OCI-LY7 (cell line): Measurements from ENCODE around the gene TRABD2B. TPM values are rescaled to one million over a fixed set of nuclear protein-coding genes. Genes with fewer than 3 reads are reported as not detected.

Experiments
- BruUV-seq: library from RNA; stranded (reverse); fragments of 400-500 nt; replicated peaks from 2 replicates; lab custom pipeline; 2021; lab: Mats Ljungman, UMichigan
- CTCF ChIA-PET: fragments of 300-600 bp; sonication (Branson Sonifier 250); formaldehyde crosslinking; loops from one replicate; lab custom pipeline; 2022; ENCODE audit warnings: antibody characterized with exemption; ENCODE audit not compliant: unreplicated experiment; lab: Charles Lee
- POLR2A ChIA-PET: fragments of 300-600 bp; sonication (Branson Sonifier 250); formaldehyde crosslinking; loops from one replicate; lab custom pipeline; 2022; ENCODE audit warnings: antibody characterized with exemption; lab: Charles Lee
- DNase-seq: peaks from one replicate; pipeline ENCODE4 v3.0.0-alpha.2; 2015; ENCODE audit warnings: low spot score
- H2AFZ ChIP-seq: fragments of 200-600 bp; sonication (generic), shearing (Covaris generic); 2 replicates; pipeline ENCODE4 v1.6.1; 2014; ENCODE audit warnings: mild to moderate bottlenecking, antibody characterized with exemption, low read length, moderate library complexity
- H3K27ac ChIP-seq: fragments of 200-600 bp; sonication (generic); 2 replicates; pipeline ENCODE4 v1.5.1; 2014; ENCODE audit warnings: mixed run types, low read depth, mild to moderate bottlenecking, moderate library complexity, low read length, inconsistent platforms; ENCODE audit not compliant: poor library complexity, severe bottlenecking
- H3K36me3 ChIP-seq: fragments of 200-600 bp; sonication (generic); 2 replicates; pipeline ENCODE4 v1.6.1; 2014; ENCODE audit warnings: mild to moderate bottlenecking, antibody characterized with exemption, low read length, moderate library complexity, mixed read lengths; ENCODE audit not compliant: insufficient read depth
- H3K4me1 ChIP-seq: fragments of 200-600 bp; sonication (generic); 2 replicates; pipeline ENCODE4 v1.5.1; 2014; ENCODE audit warnings: mild to moderate bottlenecking, low read length; ENCODE audit not compliant: insufficient read depth, poor library complexity, severe bottlenecking
- H3K4me2 ChIP-seq: fragments of 200-600 bp; sonication (generic); 2 replicates; pipeline ENCODE4 v1.6.1; 2014; ENCODE audit warnings: mild to moderate bottlenecking, low read length
- H3K4me3 ChIP-seq: fragments of 200-600 bp; sonication (generic); 2 replicates; pipeline ENCODE4 v1.5.1; 2014; ENCODE audit warnings: mild to moderate bottlenecking, low read depth, low read length; ENCODE audit not compliant: poor library complexity, severe bottlenecking
- H3K79me2 ChIP-seq: fragments of 200-600 bp; sonication (generic); 2 replicates; pipeline ENCODE4 v1.6.1; 2016; ENCODE audit warnings: low read depth, mild to moderate bottlenecking, low read length, moderate library complexity, mixed read lengths; ENCODE audit not compliant: insufficient read depth
- H3K9me2 ChIP-seq: fragments of 200-600 bp; sonication (generic); 2 replicates; pipeline ENCODE4 v1.6.1; 2016; ENCODE audit warnings: mild to moderate bottlenecking, low read length, mixed read lengths; ENCODE audit not compliant: insufficient read depth
- H3K9me3 ChIP-seq: fragments of 200-600 bp; sonication (generic); 2 replicates; pipeline ENCODE4 v1.6.1; 2014; ENCODE audit warnings: mild to moderate bottlenecking, mixed run types, low read length, mixed read lengths
- H4K20me1 ChIP-seq: fragments of 200-600 bp; sonication (generic); 2 replicates; pipeline ENCODE4 v1.6.1; 2014; ENCODE audit warnings: mild to moderate bottlenecking, antibody characterized with exemption, low read length, moderate library complexity, mixed read lengths; ENCODE audit not compliant: insufficient read depth
- EZH2phosphoT487 ChIP-seq: fragments of 200-600 bp; sonication (generic); IDR thresholded peaks from 2 replicates; pipeline ENCODE4 v1.6.1; 2018; ENCODE audit warnings: low read depth, borderline replicate concordance, mild to moderate bottlenecking, mixed run types, antibody characterized with exemption, low read length, moderate library complexity, mixed read lengths
- intact Hi-C: fragments of 100-400 bp; cut with micrococcal nuclease; formaldehyde crosslinking; loops from one replicate; pipeline ENCODE4 v1.10.0; 2022; ENCODE audit not compliant: unreplicated experiment
- total RNA-seq, 2 experiments: library from RNA; depleted of rRNA in 1 of 2; stranded (reverse); fragments of >200 nt in 1 of 2; shearing (Covaris generic) in 1 of 2; gene quantifications; 2 replicates each; pipeline ENCODE4 v1.2.3, GENCODE V29; 2014 to 2022
- TF ChIP-seq, protein P1 (sequence below): fragments of 200-600 bp; sonication (generic); conservative IDR thresholded peaks from 2 replicates; pipeline ENCODE4 v1.5.1; 2014; ENCODE audit warnings: mild to moderate bottlenecking, antibody characterized with exemption, low read length, moderate library complexity, mixed read lengths

TRABD2B gene
- total RNA-seq, 2 experiments from 2014 or later: not detected

DNA sequence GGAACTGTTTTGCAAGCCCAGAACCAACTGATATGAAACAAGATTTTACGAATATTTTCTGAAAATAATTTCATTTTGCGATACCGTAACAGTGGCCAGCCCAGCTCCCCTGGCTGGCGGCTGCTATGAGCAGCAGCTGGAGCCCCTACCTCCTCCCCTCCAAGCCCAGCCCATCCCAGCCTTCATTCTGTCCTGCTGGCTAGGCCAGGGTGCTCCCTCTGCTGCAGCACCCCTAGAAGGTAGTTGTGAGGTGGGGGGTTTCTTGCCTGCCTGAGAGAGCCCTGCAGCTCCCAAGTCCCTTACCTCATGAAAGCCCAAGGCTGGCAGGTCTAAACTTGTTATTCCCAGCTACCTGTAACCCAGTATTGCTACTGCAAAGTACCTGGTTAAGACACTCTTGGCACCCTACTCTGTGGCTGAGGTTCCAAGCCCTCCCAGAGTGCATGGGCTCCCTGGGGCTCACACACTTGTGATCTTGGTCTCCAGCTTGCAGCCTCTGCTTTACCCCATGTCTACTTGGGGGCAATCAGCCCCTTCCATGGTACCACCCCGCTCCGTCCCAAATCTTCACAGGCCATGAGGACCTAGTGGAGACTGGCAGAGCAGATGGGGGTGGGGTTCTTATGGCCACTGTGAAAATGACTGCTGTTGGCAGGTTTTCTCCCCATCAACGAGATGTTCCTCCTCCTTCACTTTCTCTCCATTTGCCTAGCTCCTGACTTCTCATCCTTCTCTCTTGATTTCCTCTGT lies 239.8 kb downstream of the TRABD2B start:
- Histone ChIP-seq H3K4me3 (no peak overlapping the region), H3K4me2 (no peak overlapping the region), H2AFZ (no peak overlapping the region), H3K9me2 (no peaks in the 10 kb centered on the region), H3K27ac (no peak overlapping the region), H3K79me2 (no peaks in the 10 kb centered on the region), H3K4me1 (no peaks in the 10 kb centered on the region), H3K36me3 (no peaks in the 10 kb centered on the region), H3K9me3 (no peaks in the 10 kb centered on the region), H4K20me1 (no peaks in the 10 kb centered on the region)
- DNase-seq: no peak
- intact Hi-C loops: no loop called here
- POLR2A ChIA-PET: no interaction called here
- BruUV-seq: no TSS peak
- TF ChIP-seq, protein P1, sequence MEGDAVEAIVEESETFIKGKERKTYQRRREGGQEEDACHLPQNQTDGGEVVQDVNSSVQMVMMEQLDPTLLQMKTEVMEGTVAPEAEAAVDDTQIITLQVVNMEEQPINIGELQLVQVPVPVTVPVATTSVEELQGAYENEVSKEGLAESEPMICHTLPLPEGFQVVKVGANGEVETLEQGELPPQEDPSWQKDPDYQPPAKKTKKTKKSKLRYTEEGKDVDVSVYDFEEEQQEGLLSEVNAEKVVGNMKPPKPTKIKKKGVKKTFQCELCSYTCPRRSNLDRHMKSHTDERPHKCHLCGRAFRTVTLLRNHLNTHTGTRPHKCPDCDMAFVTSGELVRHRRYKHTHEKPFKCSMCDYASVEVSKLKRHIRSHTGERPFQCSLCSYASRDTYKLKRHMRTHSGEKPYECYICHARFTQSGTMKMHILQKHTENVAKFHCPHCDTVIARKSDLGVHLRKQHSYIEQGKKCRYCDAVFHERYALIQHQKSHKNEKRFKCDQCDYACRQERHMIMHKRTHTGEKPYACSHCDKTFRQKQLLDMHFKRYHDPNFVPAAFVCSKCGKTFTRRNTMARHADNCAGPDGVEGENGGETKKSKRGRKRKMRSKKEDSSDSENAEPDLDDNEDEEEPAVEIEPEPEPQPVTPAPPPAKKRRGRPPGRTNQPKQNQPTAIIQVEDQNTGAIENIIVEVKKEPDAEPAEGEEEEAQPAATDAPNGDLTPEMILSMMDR: no peak
- TF ChIP-seq EZH2phosphoT487: no peak
- CTCF ChIA-PET: no interaction called here

DNA sequence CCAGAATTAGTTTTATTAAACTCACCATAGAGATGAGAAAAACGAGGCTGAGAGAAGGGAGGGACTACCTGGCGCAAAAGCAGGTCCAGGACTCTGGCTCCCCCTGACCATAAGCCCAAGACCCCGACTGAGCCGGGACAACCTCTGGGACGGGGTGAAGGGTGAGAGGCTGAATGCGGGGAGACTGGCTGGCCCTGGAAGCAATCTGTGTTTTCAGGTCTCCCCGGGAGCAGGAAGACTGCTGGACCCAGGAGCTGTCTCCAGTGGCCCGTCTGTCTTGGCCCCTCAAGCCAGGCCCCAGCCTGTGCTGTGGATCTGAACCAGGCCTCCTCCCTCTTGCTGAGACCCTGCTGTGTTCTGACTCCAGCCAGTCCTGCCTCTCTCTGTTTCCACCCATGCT lies 240.8 kb downstream of the TRABD2B start:
- no peaks in the 10 kb centered on the region for H3K4me1 ChIP-seq
- no peaks in the 10 kb centered on the region for H3K9me3 ChIP-seq
- no peaks in the 10 kb centered on the region for H3K9me2 ChIP-seq
- no TSS peak for BruUV-seq
- POLR2A ChIA-PET: no interaction called here
- no peak overlapping the region for H3K4me2 ChIP-seq
- no peaks in the 10 kb centered on the region for H3K36me3 ChIP-seq
- no peaks in the 10 kb centered on the region for H3K79me2 ChIP-seq
- TF ChIP-seq, protein P1: no peak
- no peak for TF ChIP-seq EZH2phosphoT487
- H3K27ac ChIP-seq: no peak overlapping the region
- DNase-seq: no peak
- H3K4me3 ChIP-seq: no peak overlapping the region
- H4K20me1 ChIP-seq: no peaks in the 10 kb centered on the region
- intact Hi-C loops: no loop called here
- H2AFZ ChIP-seq: no peak overlapping the region
- CTCF ChIA-PET: no interaction called here

DNA sequence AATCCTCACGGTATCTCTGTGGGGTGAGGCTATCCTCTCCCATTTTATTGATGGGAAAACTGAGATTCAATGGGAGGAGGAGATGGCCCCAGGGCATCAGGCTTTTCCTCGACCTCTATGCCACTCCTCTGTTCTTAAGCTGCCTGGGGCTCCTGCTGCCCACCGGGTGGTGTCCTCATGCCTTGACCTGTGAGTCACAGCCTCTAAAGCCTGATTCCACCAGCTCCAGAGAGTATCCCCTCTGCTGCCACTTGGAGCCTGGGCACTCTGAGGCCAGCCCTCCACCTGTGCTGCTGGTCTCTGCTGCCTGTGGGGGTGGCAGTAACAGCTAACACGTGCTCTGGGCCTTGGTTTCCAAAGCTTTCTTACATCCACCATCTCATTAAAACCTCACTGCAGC lies 241.2 kb downstream of the TRABD2B start:
- H2AFZ ChIP-seq: no peak overlapping the region
- H3K9me3 ChIP-seq: no peaks in the 10 kb centered on the region
- no peaks in the 10 kb centered on the region for H3K79me2 ChIP-seq
- BruUV-seq: no TSS peak
- no peak overlapping the region for H3K4me3 ChIP-seq
- intact Hi-C loops: no loop called here
- POLR2A ChIA-PET: no interaction called here
- H3K9me2 ChIP-seq: no peaks in the 10 kb centered on the region
- no peak overlapping the region for H3K27ac ChIP-seq
- DNase-seq: no peak
- no peaks in the 10 kb centered on the region for H4K20me1 ChIP-seq
- TF ChIP-seq EZH2phosphoT487: no peak
- TF ChIP-seq, protein P1: no peak
- CTCF ChIA-PET: no interaction called here
- H3K36me3 ChIP-seq: no peaks in the 10 kb centered on the region
- H3K4me1 ChIP-seq: no peaks in the 10 kb centered on the region
- no peak overlapping the region for H3K4me2 ChIP-seq
